ENCODE data around the gene PDCD5. TPM values are rescaled to one million over a fixed set of nuclear protein-coding genes. Genes with fewer than 3 reads are reported as not detected.
A peak's percentile ranks its signal among the peaks of the same experiment; 100 is the strongest.
"Not testable (repeated sequence)": the region's sequence is repeated elsewhere in the genome, so short reads cannot be mapped to it uniquely, and the experiment has no call there.

The PDCD5 gene
- total RNA-seq, 1 experiment from 2014 or later: 154 TPM

DNA sequence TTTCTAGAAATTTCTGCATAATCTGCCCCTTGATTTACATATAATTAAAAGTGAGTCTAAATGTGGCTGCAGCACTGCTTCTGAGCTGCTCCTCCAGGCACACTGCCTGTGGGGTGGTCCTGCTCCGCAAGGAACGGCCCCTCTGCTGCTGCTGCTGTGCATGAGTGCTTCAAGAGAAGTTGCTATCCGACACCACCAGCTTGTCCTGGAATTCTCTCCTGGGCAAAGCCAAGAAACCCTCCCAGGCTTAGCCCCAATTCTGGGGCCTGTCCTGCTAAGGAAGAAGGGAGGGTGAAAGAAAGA lies 7.5 kb upstream of the PDCD5 start:
- H3K4me3 Mint-ChIP-seq (ENCODE audit: low read depth, unreplicated experiment): no peak overlapping the region
- no peak overlapping the region for H3K27ac Mint-ChIP-seq (ENCODE audit: unreplicated experiment)
- TF ChIP-seq CTCF (IDR thresholded peaks at IDR 0.05; ENCODE audit: unreplicated experiment): no peak
- H3K36me3 Mint-ChIP-seq (ENCODE audit: insufficient read depth, unreplicated experiment): no peaks in the 10 kb centered on the region
- H3K9me3 Mint-ChIP-seq (ENCODE audit: low read depth, unreplicated experiment): no peaks in the 10 kb centered on the region
- H3K27me3 Mint-ChIP-seq (ENCODE audit: unreplicated experiment): peaks cover 36% of the 10 kb centered on the region
- BruUV-seq (replicated peaks): no TSS peak
- intact Hi-C loops (cut with micrococcal nuclease; ENCODE audit: unreplicated experiment): no loop called here
- no peak for DNase-seq
- CTCF ChIA-PET: no interaction called here
- peaks cover 11% of the 10 kb centered on the region for H3K4me1 Mint-ChIP-seq (ENCODE audit: low read depth, unreplicated experiment)

DNA sequence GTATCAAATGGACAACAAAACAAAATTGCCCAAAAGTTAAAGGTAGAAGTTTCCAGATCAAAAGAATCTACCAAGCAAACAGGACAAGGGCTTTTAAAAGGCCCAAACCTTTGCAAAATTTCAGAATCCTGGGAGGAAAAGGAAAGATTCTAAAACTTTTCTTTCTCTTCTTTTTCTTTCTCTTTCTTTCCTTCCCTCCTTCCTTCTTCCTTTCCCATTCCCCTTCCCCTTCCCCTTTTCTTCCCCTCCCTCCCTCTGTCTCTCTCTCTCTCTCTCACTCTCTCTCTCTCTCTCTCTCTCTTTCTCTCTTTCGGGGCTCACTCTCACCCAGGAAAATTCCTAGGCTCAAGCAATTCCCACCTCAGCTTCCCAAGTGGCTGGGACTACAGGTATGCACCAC lies 4.2 kb upstream of the PDCD5 start:
- no peaks in the 10 kb centered on the region for H3K9me3 Mint-ChIP-seq (ENCODE audit: low read depth, unreplicated experiment)
- intact Hi-C loops (cut with micrococcal nuclease; ENCODE audit: unreplicated experiment): no loop called here
- no peak overlapping the region for H3K27ac Mint-ChIP-seq (ENCODE audit: unreplicated experiment)
- peaks cover 11% of the 10 kb centered on the region for H3K27me3 Mint-ChIP-seq (ENCODE audit: unreplicated experiment)
- TF ChIP-seq CTCF (IDR thresholded peaks at IDR 0.05; ENCODE audit: unreplicated experiment): no peak
- BruUV-seq (replicated peaks): no TSS peak
- DNase-seq: no peak
- no peak overlapping the region for H3K4me3 Mint-ChIP-seq (ENCODE audit: low read depth, unreplicated experiment)
- H3K36me3 Mint-ChIP-seq (ENCODE audit: insufficient read depth, unreplicated experiment): peaks cover 14% of the 10 kb centered on the region
- CTCF ChIA-PET: no interaction called here
- H3K4me1 Mint-ChIP-seq (ENCODE audit: low read depth, unreplicated experiment): no peaks in the 10 kb centered on the region

- H3K27ac Mint-ChIP-seq (ENCODE audit: unreplicated experiment): peak overlapping the region; percentile 68
- TF ChIP-seq CTCF (IDR thresholded peaks at IDR 0.05; ENCODE audit: unreplicated experiment): no peak
- CTCF ChIA-PET: interaction anchor here (0.7 kb wide), 1 partner anchor 1001 kb away, joined by 6 read pairs; no protein-coding TSS in a partner anchor
- no TSS peak for BruUV-seq (replicated peaks)
- intact Hi-C loops (cut with micrococcal nuclease; ENCODE audit: unreplicated experiment): no loop called here
- DNase-seq: no peak
- H3K36me3 Mint-ChIP-seq (ENCODE audit: insufficient read depth, unreplicated experiment): peaks cover 37% of the 10 kb centered on the region
- no peaks in the 10 kb centered on the region for H3K27me3 Mint-ChIP-seq (ENCODE audit: unreplicated experiment)
- peaks cover 11% of the 10 kb centered on the region for H3K4me1 Mint-ChIP-seq (ENCODE audit: low read depth, unreplicated experiment)
- H3K4me3 Mint-ChIP-seq (ENCODE audit: low read depth, unreplicated experiment): peak overlapping the region; percentile 97
- H3K9me3 Mint-ChIP-seq (ENCODE audit: low read depth, unreplicated experiment): no peaks in the 10 kb centered on the region
Observed at GRCh38 chr19:32580353-32580900, 563 bp upstream of the PDCD5 start.

GRCh38 chr19:32581705-32582179 lies 752 bp downstream of the PDCD5 start:
- BruUV-seq (replicated peaks): no TSS peak

GRCh38 chr19:32587747-32588504 lies 6.9 kb downstream of the PDCD5 start:
- H3K27me3 Mint-ChIP-seq (ENCODE audit: unreplicated experiment); H3K4me1 Mint-ChIP-seq (ENCODE audit: low read depth, unreplicated experiment); intact Hi-C loops (cut with micrococcal nuclease; ENCODE audit: unreplicated experiment); H3K27ac Mint-ChIP-seq (ENCODE audit: unreplicated experiment); DNase-seq; H3K4me3 Mint-ChIP-seq (ENCODE audit: low read depth, unreplicated experiment); CTCF ChIA-PET; BruUV-seq (replicated peaks); H3K9me3 Mint-ChIP-seq (ENCODE audit: low read depth, unreplicated experiment): not testable (repeated sequence)
- H3K36me3 Mint-ChIP-seq (ENCODE audit: insufficient read depth, unreplicated experiment): peaks cover 36% of the 10 kb centered on the region

More at GRCh38 chr19:32581705-32582179, 752 bp downstream of the PDCD5 start:
- TF ChIP-seq CTCF (IDR thresholded peaks at IDR 0.05; ENCODE audit: unreplicated experiment): no peak
- H3K9me3 Mint-ChIP-seq (ENCODE audit: low read depth, unreplicated experiment): no peaks in the 10 kb centered on the region
- peak overlapping the region; percentile 68 for H3K27ac Mint-ChIP-seq (ENCODE audit: unreplicated experiment)
- H3K36me3 Mint-ChIP-seq (ENCODE audit: insufficient read depth, unreplicated experiment): peaks cover 37% of the 10 kb centered on the region
- H3K4me1 Mint-ChIP-seq (ENCODE audit: low read depth, unreplicated experiment): peaks cover 11% of the 10 kb centered on the region
- no peaks in the 10 kb centered on the region for H3K27me3 Mint-ChIP-seq (ENCODE audit: unreplicated experiment)
- DNase-seq: peak; percentile 40
- peak overlapping the region; percentile 97 for H3K4me3 Mint-ChIP-seq (ENCODE audit: low read depth, unreplicated experiment)
- intact Hi-C loops (cut with micrococcal nuclease; ENCODE audit: unreplicated experiment): no loop called here
- CTCF ChIA-PET: interaction anchor here (0.8 kb wide), 1 partner anchor 244 kb away, joined by 4 read pairs; no protein-coding TSS in a partner anchor

All from Calu3 (cell line).